ENCODE data around the gene ZBTB33.

ZBTB33 gene

GRCh38 chrX:120286733-120287512 lies 36.3 kb downstream of the ZBTB33 start:
- H3K4me1 Mint-ChIP-seq = peaks cover 18% of the 10 kb centered on the region
- no peaks in the 10 kb centered on the region for H3K36me3 Mint-ChIP-seq (ENCODE audit: low read depth)
- H3K9me3 Mint-ChIP-seq = peaks cover 42% of the 10 kb centered on the region
- no peak overlapping the region for H3K27ac Mint-ChIP-seq
- H3K4me3 Mint-ChIP-seq = no peak overlapping the region
- no peak for TF ChIP-seq CTCF (IDR thresholded peaks at IDR 0.05)
- no peaks in the 10 kb centered on the region for H3K27me3 Mint-ChIP-seq (ENCODE audit: low read depth, poor library complexity)
- DNase-seq = no peak

GRCh38 chrX:120287513-120288112 lies 37.0 kb downstream of the ZBTB33 start:
- H3K36me3 Mint-ChIP-seq (ENCODE audit: low read depth) = no peaks in the 10 kb centered on the region
- no peaks in the 10 kb centered on the region for H3K27me3 Mint-ChIP-seq (ENCODE audit: low read depth, poor library complexity)
- TF ChIP-seq CTCF (IDR thresholded peaks at IDR 0.05) = no peak
- no peak for DNase-seq
- no peak overlapping the region for H3K4me3 Mint-ChIP-seq
- H3K4me1 Mint-ChIP-seq = peaks cover 18% of the 10 kb centered on the region
- peaks cover 46% of the 10 kb centered on the region for H3K9me3 Mint-ChIP-seq
- no peak overlapping the region for H3K27ac Mint-ChIP-seq

- no peaks in the 10 kb centered on the region for H3K36me3 Mint-ChIP-seq (ENCODE audit: low read depth)
- no peak overlapping the region for H3K27ac Mint-ChIP-seq
- H3K4me3 Mint-ChIP-seq = no peak overlapping the region
- H3K4me1 Mint-ChIP-seq = peaks cover 18% of the 10 kb centered on the region
- DNase-seq = no peak
- H3K9me3 Mint-ChIP-seq = peaks cover 37% of the 10 kb centered on the region
- peaks cover 3% of the 10 kb centered on the region for H3K27me3 Mint-ChIP-seq (ENCODE audit: low read depth, poor library complexity)
- TF ChIP-seq CTCF (IDR thresholded peaks at IDR 0.05) = no peak
Measured at GRCh38 chrX:120290107-120290506, 39.5 kb downstream of the ZBTB33 start.

GRCh38 chrX:120291211-120291610 lies 40.6 kb downstream of the ZBTB33 start:
- DNase-seq = no peak
- TF ChIP-seq CTCF (IDR thresholded peaks at IDR 0.05) = no peak
- peaks cover 37% of the 10 kb centered on the region for H3K9me3 Mint-ChIP-seq
- H3K27ac Mint-ChIP-seq = no peak overlapping the region
- H3K36me3 Mint-ChIP-seq (ENCODE audit: low read depth) = no peaks in the 10 kb centered on the region
- peaks cover 18% of the 10 kb centered on the region for H3K4me1 Mint-ChIP-seq
- H3K4me3 Mint-ChIP-seq = no peak overlapping the region
- H3K27me3 Mint-ChIP-seq (ENCODE audit: low read depth, poor library complexity) = peaks cover 7% of the 10 kb centered on the region

- TF ChIP-seq CTCF (IDR thresholded peaks at IDR 0.05) = no peak
- Mint-ChIP-seq H3K4me1 (peaks cover 4% of the 10 kb centered on the region), H3K27ac (no peak overlapping the region), H3K27me3 (ENCODE audit: low read depth, poor library complexity) (peaks cover 7% of the 10 kb centered on the region), H3K36me3 (ENCODE audit: low read depth) (no peaks in the 10 kb centered on the region), H3K4me3 (no peak overlapping the region), H3K9me3 (peaks cover 39% of the 10 kb centered on the region)
- DNase-seq = no peak
Measured at GRCh38 chrX:120293015-120293414, 42.4 kb downstream of the ZBTB33 start.

GRCh38 chrX:120294651-120295050 lies 44.0 kb downstream of the ZBTB33 start:
- no peak overlapping the region for H3K27ac Mint-ChIP-seq
- H3K4me3 Mint-ChIP-seq = no peak overlapping the region
- H3K4me1 Mint-ChIP-seq = no peaks in the 10 kb centered on the region
- peaks cover 7% of the 10 kb centered on the region for H3K27me3 Mint-ChIP-seq (ENCODE audit: low read depth, poor library complexity)
- no peaks in the 10 kb centered on the region for H3K36me3 Mint-ChIP-seq (ENCODE audit: low read depth)
- H3K9me3 Mint-ChIP-seq = peaks cover 40% of the 10 kb centered on the region
- DNase-seq = no peak
- no peak for TF ChIP-seq CTCF (IDR thresholded peaks at IDR 0.05)
